Activated CD8-positive, alpha-beta memory T cell treated with anti-CD3 and anti-CD28 coated beads, Interleukin-2, amount 10 ng/mL, durations not matched to agents 7 days and 5 days (primary cell): ENCODE data around the gene DGAT2. TPM values are rescaled to one million over a fixed set of nuclear protein-coding genes. Genes with fewer than 3 reads are reported as not detected.

ENCODE experiments used
- ATAC-seq: fragments of 150-1000 bp; cut with Tn5 transposase; one replicate; pipeline ENCODE4 v1.10.0; 2021; ENCODE audit warnings: moderate library complexity
- CTCF ChIA-PET: fragments of 350-600 bp; sonication (Branson Sonifier 250); formaldehyde crosslinking; loops from one replicate; lab custom pipeline; 2021; ENCODE audit warnings: antibody characterized with exemption; lab: Charles Lee
- DNase-seq: peaks from one replicate; pipeline ENCODE4 v3.0.0-alpha.2; 2020
- H3K27ac Mint-ChIP-seq: one replicate; pipeline ENCODE4 v1.8.0; 2021; ENCODE audit warnings: mild to moderate bottlenecking, mixed read lengths
- H3K27me3 Mint-ChIP-seq: one replicate; pipeline ENCODE4 v1.8.0; 2021; ENCODE audit warnings: mixed read lengths
- H3K36me3 Mint-ChIP-seq: one replicate; pipeline ENCODE4 v1.8.0; 2021; ENCODE audit warnings: mild to moderate bottlenecking, mixed read lengths
- H3K4me1 Mint-ChIP-seq: one replicate; pipeline ENCODE4 v1.8.0; 2021; ENCODE audit warnings: mixed read lengths
- H3K4me3 Mint-ChIP-seq: one replicate; pipeline ENCODE4 v1.8.0; 2021; ENCODE audit warnings: mild to moderate bottlenecking, moderate library complexity, mixed read lengths
- H3K9me3 Mint-ChIP-seq: one replicate; pipeline ENCODE4 v1.8.0; 2022; ENCODE audit warnings: low read depth, mixed read lengths
- total RNA-seq, 2 experiments: library from RNA; stranded (reverse); gene quantifications; one replicate each; pipeline ENCODE4 v1.2.3, GENCODE V29; 2021

Gene DGAT2
- total RNA-seq, 2 experiments from 2014 or later: 1.5 to 1.8 TPM

DNA sequence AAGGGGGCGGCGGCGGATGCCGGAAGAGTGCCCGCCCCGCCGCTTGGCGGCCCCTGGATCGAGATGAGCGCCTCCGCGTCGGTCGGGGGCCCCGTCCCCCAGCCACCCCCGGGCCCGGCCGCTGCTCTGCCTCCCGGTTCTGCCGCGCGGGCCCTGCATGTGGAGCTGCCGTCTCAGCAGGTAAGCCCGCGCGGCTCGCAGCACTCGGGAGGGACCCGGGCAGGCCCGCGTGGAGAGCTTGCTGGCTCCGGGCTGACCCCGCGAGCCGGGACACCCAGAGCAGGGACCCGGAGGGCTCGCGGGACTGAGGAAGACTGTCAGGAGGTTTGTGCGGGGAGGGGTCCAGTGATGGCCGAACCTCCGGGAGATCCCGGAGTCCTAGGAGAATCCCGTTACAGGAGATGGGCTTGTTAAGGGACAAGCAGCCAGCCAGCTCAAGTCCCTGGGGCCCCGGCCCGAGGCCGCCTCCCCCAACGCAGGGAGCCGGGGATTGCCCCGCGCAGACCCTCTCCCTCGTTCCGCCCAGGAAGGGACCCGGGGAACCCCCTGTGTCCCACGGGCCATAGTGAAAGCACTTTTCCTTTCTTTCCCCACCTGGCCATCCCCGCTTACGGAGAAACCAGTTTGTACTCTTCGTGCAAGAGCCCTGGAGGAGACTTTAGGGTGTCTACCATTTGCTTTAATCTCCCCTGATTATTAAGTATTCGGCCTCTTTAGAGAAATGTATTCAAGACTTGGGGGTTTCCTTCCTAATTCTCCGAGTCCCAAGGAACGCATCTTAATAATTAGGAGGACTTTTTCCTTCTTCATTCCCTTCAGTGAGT, 47.0 kb downstream of the DGAT2 start:
- peaks cover 2% of the 10 kb centered on the region for H3K36me3 Mint-ChIP-seq
- ATAC-seq: no peak
- peaks cover 15% of the 10 kb centered on the region for H3K4me1 Mint-ChIP-seq
- no peaks in the 10 kb centered on the region for H3K27me3 Mint-ChIP-seq
- peak; percentile 65 for DNase-seq
- CTCF ChIA-PET: interaction anchor here (0.9 to 1.7 kb wide), 4 partner anchors 9 to 52 kb away, joined by 3 to 6 read pairs (median 4); no protein-coding TSS in a partner anchor
- H3K4me3 Mint-ChIP-seq: no peak overlapping the region
- H3K27ac Mint-ChIP-seq: peak overlapping the region; percentile 94
- H3K9me3 Mint-ChIP-seq: no peaks in the 10 kb centered on the region

DNA sequence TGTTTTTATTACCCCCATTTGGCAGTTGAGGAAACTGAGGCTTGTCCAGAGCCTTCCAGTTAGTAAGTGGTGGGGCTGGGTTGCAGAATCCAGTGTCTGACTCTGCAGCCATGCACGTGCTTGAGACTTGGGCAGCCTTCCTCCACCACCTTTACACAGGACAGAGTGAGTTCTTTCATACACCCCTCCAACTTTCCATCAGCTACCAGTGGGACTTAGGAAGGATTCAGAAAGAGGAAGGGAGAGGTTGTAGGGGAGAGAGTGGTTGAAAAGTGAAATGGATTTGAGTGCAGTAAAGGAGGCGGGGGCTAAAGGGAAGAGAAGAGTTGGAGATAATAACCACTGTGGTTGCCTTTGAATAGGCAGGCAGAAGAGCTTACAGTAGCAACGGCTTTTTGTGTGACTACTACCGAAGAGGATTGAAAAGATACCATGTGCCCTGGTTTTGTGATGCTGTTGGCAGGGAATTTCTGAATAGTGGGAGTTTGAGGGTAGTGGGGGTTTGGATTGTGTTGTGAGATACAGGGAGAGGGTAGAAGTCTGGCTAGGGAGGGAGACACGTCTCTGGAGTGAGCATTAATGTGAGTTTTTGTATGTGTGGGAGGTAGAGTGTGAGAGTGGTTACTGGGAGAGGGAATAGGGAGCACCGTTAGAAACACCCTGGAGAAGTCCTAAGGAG, 48.1 kb downstream of the DGAT2 start:
- Mint-ChIP-seq H3K9me3 (no peaks in the 10 kb centered on the region), H3K4me1 (peaks cover 23% of the 10 kb centered on the region), H3K27ac (no peak overlapping the region), H3K4me3 (no peak overlapping the region), H3K27me3 (no peaks in the 10 kb centered on the region), H3K36me3 (peaks cover 10% of the 10 kb centered on the region)
- no peak for DNase-seq
- CTCF ChIA-PET: interaction anchor here (0.6 to 1.7 kb wide), 4 partner anchors 8 to 111 kb away, joined by 3 read pairs; no protein-coding TSS in a partner anchor
- ATAC-seq: no peak

DNA sequence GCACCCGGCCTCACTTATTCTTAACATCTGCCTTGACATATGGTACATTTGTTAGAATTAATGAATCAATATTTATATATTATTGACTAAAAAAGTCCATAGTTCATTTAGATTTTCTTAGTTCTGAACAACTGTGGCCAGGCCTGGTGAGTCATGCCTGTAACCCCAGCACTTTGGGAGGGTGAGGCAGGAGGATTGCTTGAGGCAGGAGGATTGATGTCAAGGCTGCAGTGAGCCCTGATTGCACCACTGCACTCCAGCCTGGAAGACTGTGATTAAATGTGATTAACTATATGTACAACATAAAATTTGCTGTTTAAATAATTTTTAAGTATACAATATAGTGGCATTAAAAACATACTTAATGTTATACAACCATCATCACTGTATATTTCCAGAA, 52.1 kb downstream of the DGAT2 start:
- Mint-ChIP-seq H3K9me3 (no peaks in the 10 kb centered on the region), H3K36me3 (peaks cover 15% of the 10 kb centered on the region), H3K27me3 (no peaks in the 10 kb centered on the region), H3K4me3 (no peak overlapping the region), H3K4me1 (peaks cover 38% of the 10 kb centered on the region), H3K27ac (no peak overlapping the region)
- CTCF ChIA-PET: no interaction called here
- DNase-seq (no peak), ATAC-seq (no peak)

DNA sequence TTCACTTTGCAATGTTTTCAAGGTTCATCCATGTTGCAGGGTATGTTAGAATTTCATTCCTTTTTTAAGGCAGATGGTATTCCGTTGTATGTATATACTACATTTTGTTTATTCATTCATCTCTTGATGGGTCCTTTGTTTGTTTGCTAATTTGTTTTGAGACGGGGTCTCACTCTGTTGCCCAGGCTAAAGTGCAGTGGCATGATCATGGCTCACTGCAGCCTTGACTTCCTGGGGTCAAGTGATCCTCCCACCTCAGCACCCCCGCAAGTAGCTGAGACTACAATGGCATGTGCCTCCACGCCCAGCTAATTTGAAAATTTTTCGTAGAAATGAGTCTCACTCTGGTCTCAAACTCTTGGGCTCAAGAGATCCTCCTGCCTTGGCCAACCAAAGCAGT, 52.6 kb downstream of the DGAT2 start:
- H3K9me3 Mint-ChIP-seq: no peaks in the 10 kb centered on the region
- H3K4me1 Mint-ChIP-seq: peaks cover 40% of the 10 kb centered on the region
- DNase-seq (no peak), ATAC-seq (no peak)
- no peaks in the 10 kb centered on the region for H3K27me3 Mint-ChIP-seq
- no peak overlapping the region for H3K27ac Mint-ChIP-seq
- CTCF ChIA-PET: no interaction called here
- H3K4me3 Mint-ChIP-seq: no peak overlapping the region
- H3K36me3 Mint-ChIP-seq: peaks cover 15% of the 10 kb centered on the region

DNA sequence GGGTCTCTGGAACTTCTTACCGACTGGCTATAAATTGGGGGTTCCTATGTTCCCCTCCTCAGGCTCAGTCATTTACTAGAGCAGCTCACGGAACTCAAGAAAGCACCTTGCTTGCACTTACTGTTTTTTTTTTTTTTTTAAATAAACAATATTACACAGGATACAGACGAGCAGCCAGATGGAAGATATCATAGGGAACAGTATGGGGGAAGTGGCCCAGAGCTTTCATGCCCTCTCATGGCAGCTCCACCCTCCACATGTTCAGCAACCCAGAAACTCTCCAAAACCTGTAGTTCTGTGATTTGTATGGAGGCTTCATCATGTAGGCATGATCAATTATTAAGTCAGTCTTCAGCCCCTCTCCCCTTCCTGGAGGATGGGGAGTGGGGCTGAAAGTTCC, 54.0 kb downstream of the DGAT2 start:
- peaks cover 15% of the 10 kb centered on the region for H3K36me3 Mint-ChIP-seq
- no peak for DNase-seq
- H3K4me1 Mint-ChIP-seq: peaks cover 47% of the 10 kb centered on the region
- no peak for ATAC-seq
- no peak overlapping the region for H3K27ac Mint-ChIP-seq
- H3K9me3 Mint-ChIP-seq: no peaks in the 10 kb centered on the region
- CTCF ChIA-PET: interaction anchor here (1.0 to 1.5 kb wide), 3 partner anchors 10 to 44 kb away, joined by 3 to 4 read pairs (median 4); no protein-coding TSS in a partner anchor
- no peaks in the 10 kb centered on the region for H3K27me3 Mint-ChIP-seq
- no peak overlapping the region for H3K4me3 Mint-ChIP-seq

DNA sequence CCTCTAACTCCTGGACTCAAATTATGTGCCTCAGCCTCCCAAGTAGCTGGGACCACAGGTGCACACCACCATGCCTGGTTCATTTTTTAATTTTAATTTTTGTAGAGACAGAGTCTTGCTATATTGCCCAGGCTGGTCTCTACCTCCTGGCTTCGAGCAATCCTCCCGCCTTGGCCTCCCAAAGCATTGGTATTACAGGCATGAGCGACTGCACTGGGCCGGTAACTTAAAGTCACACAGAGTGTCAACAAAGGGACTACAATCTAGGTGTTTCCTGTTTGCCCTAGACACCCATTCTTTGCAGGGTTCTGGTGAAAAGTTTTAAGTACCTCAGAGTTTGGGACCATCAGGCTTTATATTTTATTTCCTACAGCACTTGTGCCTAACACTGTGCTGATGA, 54.8 kb downstream of the DGAT2 start:
- ATAC-seq (peak; percentile 23), DNase-seq (no peak)
- H3K27me3 Mint-ChIP-seq: no peaks in the 10 kb centered on the region

DNA sequence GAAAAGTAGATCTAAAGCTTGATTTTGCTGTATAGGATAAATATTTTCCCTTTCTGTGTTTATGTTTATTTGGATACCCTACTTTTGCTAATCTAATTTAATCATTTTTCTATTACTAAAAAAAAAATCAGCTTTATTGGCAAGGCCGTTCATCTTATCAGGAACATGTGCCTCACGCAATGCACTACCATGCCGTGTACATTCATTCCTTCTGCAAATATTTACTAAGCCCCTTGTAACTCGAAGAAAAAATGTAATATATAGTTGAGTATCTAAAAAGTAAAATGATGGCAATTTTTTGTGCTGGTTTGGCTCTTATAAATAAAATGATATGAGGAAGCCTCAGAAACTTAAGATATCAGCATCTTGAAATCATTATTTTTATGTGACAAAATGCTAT, 55.4 kb downstream of the DGAT2 start:
- no peaks in the 10 kb centered on the region for H3K27me3 Mint-ChIP-seq
- H3K4me3 Mint-ChIP-seq: peak overlapping the region; percentile 60
- peak overlapping the region; percentile 84 for H3K27ac Mint-ChIP-seq
- peaks cover 41% of the 10 kb centered on the region for H3K4me1 Mint-ChIP-seq
- no peaks in the 10 kb centered on the region for H3K9me3 Mint-ChIP-seq
- DNase-seq: no peak
- no peak for ATAC-seq
- H3K36me3 Mint-ChIP-seq: peaks cover 12% of the 10 kb centered on the region
- CTCF ChIA-PET: interaction anchor here (0.7 to 2.2 kb wide), 6 partner anchors 8 to 328 kb away, joined by 3 to 8 read pairs (median 4); no protein-coding TSS in a partner anchor

More for the DNA sequence above, 54.8 kb downstream of the DGAT2 start:
- Mint-ChIP-seq H3K27ac (no peak overlapping the region), H3K4me3 (no peak overlapping the region), H3K4me1 (peaks cover 45% of the 10 kb centered on the region), H3K9me3 (no peaks in the 10 kb centered on the region), H3K36me3 (peaks cover 12% of the 10 kb centered on the region)
- CTCF ChIA-PET: interaction anchor here (1.4 kb wide), 1 partner anchor 14 kb away, joined by 4 read pairs; no protein-coding TSS in a partner anchor

DNA sequence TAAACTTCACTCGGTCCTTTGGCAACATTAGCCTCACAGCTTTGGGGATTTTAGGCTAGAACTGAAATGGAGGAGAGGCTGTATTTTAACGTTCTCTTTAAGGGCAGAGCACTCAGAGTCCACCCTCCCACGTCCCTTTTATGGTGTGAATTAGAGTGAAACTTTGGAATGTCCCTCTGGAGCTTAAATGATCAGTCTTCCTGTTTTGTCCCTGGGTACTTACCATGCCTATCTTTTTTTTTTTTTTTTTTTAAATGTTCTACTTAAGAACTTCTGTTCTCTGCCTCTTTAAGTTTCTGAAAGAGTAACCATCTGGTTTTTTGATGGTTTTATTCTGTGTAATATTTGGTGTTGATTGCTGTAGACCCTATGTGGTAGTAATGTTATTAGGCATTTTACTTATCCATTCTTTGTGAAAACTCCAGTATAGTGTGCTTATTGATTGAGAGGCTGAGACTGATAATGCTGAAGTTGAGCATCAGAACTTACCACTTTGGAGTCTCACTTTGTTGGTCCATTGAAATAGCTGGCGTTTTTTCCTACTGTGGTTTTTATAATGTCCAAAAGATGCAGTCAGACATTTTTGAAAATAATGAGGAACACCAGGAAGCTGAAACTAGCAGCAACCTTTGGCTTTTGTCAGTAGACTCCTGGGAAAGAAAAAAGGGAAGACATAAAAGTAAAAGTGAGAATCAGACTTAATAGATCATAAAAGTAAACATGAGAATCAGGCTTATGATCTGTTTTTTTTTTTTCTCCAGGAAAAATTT, 58.1 kb downstream of the DGAT2 start:
- CTCF ChIA-PET: interaction anchor here (1.6 kb wide), 1 partner anchor 24 kb away, joined by 5 read pairs; no protein-coding TSS in a partner anchor
- Mint-ChIP-seq H3K9me3 (no peaks in the 10 kb centered on the region), H3K4me1 (peaks cover 31% of the 10 kb centered on the region), H3K27ac (no peak overlapping the region), H3K27me3 (no peaks in the 10 kb centered on the region), H3K36me3 (peaks cover 9% of the 10 kb centered on the region), H3K4me3 (no peak overlapping the region)
- no peak for ATAC-seq
- DNase-seq: no peak

DNA sequence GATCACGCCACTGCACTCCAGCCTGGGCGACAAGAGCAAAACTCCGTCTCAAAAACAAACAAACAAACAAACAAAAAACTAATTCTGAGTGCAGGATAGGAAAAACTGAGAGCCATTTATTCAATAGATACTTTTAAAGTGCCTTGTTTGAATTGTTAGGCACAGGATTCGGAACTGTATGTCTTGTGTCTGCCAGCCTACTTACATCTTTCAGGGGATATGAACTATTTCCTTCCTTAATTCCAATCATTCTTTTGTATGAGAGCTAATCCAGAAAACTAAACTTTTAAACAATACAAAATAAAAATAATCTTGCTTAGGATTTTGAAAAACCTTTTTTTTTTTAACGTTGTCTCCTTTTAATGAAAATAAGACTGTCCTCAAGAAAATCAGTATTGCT, 59.0 kb downstream of the DGAT2 start:
- Mint-ChIP-seq H3K36me3 (peaks cover 6% of the 10 kb centered on the region), H3K27me3 (no peaks in the 10 kb centered on the region), H3K27ac (no peak overlapping the region), H3K4me3 (no peak overlapping the region), H3K4me1 (peaks cover 29% of the 10 kb centered on the region), H3K9me3 (no peaks in the 10 kb centered on the region)
- DNase-seq (no peak), ATAC-seq (no peak)
- CTCF ChIA-PET: interaction anchor here (1.1 kb wide), 1 partner anchor 24 kb away, joined by 3 read pairs; no protein-coding TSS in a partner anchor

DNA sequence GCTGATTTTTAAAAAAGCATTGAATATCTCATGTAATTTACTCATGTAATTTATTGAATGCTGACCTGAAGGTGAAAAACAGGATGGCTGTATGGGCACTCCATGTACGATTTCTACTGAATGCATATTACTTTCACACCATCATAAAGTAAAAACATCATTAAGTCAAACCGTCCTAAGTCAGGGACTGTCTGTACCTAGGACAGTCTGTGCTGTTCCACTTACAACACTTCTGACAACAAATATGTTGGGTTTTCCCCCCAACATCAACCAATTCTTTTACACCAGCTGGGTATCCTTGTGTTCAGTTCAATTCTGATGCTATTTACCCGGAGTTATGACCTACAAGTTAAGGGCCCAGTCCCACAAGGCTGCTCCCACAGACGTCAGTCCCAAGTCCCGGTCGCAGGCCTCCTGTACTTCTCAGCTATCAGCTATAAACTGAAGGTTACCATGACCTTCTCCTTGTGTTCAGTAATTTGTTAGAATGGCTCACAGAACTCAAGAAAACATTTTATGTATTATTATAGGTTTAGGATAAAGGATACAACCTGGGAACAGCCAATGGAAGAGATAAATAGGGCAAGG, 63.4 kb downstream of the DGAT2 start:
- no peaks in the 10 kb centered on the region for H3K27me3 Mint-ChIP-seq

DNA sequence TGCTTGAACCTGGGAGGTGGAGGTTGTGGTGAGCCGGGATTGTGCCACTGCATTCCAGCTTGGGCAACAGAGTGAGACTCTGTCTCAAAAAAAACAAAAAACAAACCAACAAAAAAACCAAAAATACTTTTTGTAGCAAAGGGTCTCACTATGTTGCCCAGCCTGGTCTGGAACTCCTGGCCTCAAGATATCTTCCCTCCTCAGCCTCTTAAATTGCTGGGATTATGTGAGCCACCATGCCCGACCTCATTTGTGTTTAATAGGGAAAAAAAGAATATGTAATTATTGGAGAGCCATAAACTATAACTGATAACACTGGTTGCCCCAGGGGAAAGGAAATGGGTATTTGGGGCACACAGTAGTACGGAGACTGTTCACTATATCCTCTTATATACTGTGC, 66.2 kb downstream of the DGAT2 start:
- no peak overlapping the region for H3K4me3 Mint-ChIP-seq
- no peaks in the 10 kb centered on the region for H3K9me3 Mint-ChIP-seq
- CTCF ChIA-PET: no interaction called here
- no peak for ATAC-seq
- no peaks in the 10 kb centered on the region for H3K27me3 Mint-ChIP-seq
- peaks cover 8% of the 10 kb centered on the region for H3K36me3 Mint-ChIP-seq
- H3K4me1 Mint-ChIP-seq: peaks cover 4% of the 10 kb centered on the region
- no peak overlapping the region for H3K27ac Mint-ChIP-seq
- DNase-seq: no peak

More for the DNA sequence above, 63.4 kb downstream of the DGAT2 start:
- Mint-ChIP-seq H3K27ac (no peak overlapping the region), H3K4me1 (peaks cover 4% of the 10 kb centered on the region), H3K9me3 (no peaks in the 10 kb centered on the region), H3K4me3 (no peak overlapping the region), H3K36me3 (peaks cover 4% of the 10 kb centered on the region)
- ATAC-seq (no peak), DNase-seq (no peak)
- CTCF ChIA-PET: interaction anchor here (0.7 to 1.3 kb wide), 2 partner anchors 31 to 37 kb away, joined by 3 read pairs; no protein-coding TSS in a partner anchor

DNA sequence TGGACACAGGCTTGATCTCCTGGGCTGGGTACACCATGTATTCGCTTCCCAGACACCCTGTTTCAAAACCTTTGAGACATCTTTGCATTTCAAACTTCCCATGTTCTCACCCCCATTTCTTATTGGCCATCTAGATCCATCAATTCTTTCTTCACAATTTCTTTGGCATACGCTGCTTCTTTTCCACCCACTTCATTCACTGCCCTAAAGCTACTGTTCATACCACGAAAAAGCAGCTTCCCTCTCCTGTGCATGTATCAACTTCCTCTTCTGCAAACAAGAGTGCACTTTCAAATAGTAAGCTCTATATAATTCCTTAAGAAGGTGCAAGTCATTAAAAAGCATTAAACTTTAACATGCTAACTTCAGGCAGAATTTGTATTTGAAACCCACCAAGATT, 67.8 kb downstream of the DGAT2 start:
- peaks cover 4% of the 10 kb centered on the region for H3K4me1 Mint-ChIP-seq
- CTCF ChIA-PET: interaction anchor here (1.2 to 2.6 kb wide), 3 partner anchors 31 to 37 kb away, joined by 4 to 7 read pairs (median 5); no protein-coding TSS in a partner anchor

More for the DNA sequence above, 67.8 kb downstream of the DGAT2 start:
- Mint-ChIP-seq H3K27ac (no peak overlapping the region), H3K9me3 (no peaks in the 10 kb centered on the region), H3K4me3 (no peak overlapping the region), H3K27me3 (no peaks in the 10 kb centered on the region), H3K36me3 (peaks cover 5% of the 10 kb centered on the region)
- ATAC-seq (no peak), DNase-seq (no peak)
